Sciatic nerve (tissue), 2 donors: ENCODE results near the gene PROKR1. TPM values are rescaled to one million over a fixed set of nuclear protein-coding genes. Genes with fewer than 3 reads are reported as not detected.

Experiments
- ATAC-seq: fragments of 200-7000 bp; cut with Tn5 transposase; one replicate; pipeline ENCODE4 v1.9.1; 2020; ENCODE audit warnings: mild to moderate bottlenecking, moderate library complexity
- DNase-seq: peaks from one replicate; pipeline ENCODE4 v3.0.0-alpha.2; 2020; ENCODE audit warnings: low spot score
- intact Hi-C: fragments of 100-400 bp; cut with DNase I; formaldehyde crosslinking; loops from one replicate; pipeline ENCODE4 v1.14.2; 2022
- total RNA-seq: library from RNA; stranded (reverse); fragmentation: NEBNext Ultra II Directional; extraction: Animal tissue kit (Norgen Biotek cat#: 25700); gene quantifications from one replicate; pipeline ENCODE4 v1.2.1, GENCODE V29; 2021
- donor health status: DM: no; HTN: no; CAD: no.
- donor health status: DM: no; HTN: no; CAD: no.

PROKR1 gene
- total RNA-seq, 1 donor from 2014 or later, result 0.18 TPM

DNA sequence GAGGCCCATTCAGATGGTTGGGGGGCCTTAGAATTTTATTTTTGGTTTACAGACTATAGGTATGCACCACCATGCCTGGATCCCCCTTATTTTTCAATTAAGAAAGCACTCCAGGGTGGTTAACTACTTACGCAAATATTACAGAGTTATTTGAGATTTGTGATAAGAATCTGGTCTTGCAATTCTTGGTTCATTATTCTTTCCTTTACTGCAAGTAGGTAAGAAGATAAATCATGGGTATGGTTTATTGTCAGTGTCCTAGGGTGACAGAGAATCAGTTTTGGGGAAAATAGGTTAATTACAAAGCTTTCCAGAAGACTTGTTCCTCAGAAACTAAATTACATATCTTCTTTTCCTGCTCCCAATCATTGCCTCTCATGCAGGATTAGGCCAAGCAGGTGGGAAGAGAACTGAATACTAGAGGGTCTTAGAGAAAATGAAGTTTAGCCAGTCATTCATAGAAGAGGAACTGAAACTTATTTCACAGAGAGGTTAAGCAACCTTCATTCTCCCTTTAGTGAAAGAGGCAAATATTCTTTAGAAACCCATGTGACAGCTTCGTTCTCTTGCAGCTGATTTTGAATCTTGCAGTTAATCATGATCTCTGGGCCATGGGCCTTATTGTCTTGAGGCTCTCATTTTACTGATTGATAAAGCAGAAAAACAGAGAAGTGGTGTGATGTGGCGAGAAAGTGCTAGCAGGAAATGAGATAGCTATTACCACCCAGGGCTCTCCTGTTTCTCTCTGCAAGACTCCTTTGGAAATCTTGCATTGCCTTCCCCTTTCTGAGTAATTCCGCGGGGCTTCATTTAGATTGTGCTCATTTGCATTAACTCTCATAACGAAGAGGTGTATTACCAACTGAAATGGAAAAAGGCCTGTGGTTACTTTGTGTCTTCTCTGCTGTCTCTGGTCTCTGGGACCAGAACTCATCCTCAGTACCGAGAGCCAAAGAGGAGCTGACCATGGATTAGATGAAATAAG, 46.5 kb downstream of the PROKR1 start:
- ATAC-seq (no peak), DNase-seq (no peak)
- intact Hi-C loops, result no loop called here

DNA sequence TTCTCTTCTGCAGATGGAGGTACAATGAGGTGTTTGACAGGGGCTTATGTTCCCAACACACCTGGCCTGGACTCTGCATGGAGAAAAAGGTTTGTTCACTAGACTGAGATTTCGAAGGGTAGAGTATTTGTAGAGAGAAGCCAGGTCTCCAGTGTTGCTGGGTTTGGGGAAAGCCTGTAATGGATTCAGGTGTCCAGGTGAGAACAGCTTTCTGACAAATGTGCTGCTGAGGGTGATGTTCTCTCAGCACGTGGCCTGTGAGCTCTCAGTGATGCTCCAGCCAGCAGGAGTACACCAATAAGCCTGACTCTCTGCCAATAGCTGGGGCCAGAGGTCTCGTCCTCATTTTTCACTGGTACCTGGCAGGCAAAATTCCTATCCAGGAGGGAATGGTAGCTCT, 47.5 kb downstream of the PROKR1 start:
- ATAC-seq (no peak), DNase-seq (no peak)
- intact Hi-C loops, result no loop called here

- ATAC-seq, result no peak
Observed at GRCh38 chr2:68692511-68692910, 49.1 kb downstream of the PROKR1 start.

DNA sequence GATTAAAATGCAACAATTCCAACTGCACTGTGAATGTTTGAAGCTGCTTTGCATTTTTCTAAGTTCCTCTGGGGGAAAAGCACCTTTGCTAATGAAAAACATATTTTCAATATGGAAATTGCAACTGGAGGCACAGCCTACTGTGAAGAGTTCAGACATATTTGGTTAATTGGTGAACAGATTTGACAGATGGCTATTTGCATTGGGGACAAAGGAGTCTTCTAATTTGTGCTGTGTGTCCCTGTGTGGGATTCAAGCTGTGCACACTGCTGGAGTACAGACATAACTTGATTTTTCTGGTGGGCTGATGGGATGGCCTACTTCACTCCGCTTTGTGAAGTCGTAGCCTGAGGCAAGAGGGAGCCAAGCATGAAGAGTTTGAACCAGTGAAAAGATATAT, 50.6 kb downstream of the PROKR1 start:
- ATAC-seq, result no peak
- no peak for DNase-seq
- intact Hi-C loops, result no loop called here

More at GRCh38 chr2:68692511-68692910, 49.1 kb downstream of the PROKR1 start:
- no peak for DNase-seq
- intact Hi-C loops, result no loop called here

DNA sequence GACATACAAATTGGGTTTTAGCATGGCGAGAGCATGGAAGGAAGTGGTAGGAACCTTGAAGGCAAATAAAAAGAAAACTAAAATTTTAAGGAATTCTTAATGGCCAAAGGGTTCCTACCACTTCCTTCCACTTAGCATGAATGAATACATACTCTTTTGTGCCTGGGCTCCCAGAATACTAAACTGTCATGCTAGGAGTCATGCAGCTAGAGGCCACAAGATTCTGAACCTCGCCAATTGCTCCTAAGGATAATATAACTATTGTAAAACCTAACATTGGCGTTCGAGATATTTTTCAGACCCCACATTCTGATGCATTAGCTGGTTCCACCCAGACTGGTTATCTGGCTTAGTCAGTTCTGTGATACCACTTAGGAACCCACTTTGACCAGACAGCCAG, 52.6 kb downstream of the PROKR1 start:
- DNase-seq (no peak), ATAC-seq (no peak)
- intact Hi-C loops, result no loop called here

GRCh38 chr2:68696554-68696953, 53.2 kb downstream of the PROKR1 start:
- ATAC-seq, result no peak
- no peak for DNase-seq

DNA sequence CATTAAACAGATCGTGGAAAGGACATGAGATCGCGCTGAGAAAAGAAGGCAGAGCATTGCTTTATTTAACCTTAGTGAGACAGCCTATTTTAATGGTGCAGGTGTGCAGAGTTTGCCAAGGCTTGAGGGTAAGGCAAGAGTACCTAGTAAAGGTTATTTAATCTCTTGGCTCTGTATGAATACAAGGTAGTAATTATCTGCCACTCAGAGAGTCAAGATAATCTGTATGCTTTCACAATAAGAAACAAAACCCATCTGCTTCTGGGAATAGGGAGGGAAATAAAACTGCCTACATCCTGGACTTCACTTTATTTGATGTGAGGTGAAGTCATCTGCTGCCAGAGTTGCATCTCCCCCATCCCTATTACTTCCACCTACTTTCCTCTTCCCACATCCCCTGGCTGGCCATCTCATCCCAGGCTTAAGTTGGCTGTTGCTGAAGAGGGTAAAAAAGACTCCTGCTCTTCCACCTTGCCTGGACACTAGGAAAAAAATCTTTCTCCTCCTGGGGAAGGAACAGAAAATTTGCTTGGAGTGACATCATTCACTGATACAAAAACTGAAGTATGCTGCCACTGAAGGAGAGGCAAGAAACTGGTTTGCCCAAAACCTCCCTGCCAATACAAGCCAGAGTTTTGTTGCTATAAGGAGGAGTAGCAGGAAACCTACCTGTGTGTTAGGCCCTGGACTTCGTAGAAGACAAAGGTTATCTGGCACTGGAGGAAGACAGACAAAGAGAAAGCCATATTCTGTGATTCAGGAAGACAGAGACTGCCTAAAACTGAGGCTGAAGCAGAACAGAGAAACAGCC, 55.4 kb downstream of the PROKR1 start:
- DNase-seq (no peak), ATAC-seq (no peak)
- intact Hi-C loops, result no loop called here

More at GRCh38 chr2:68696554-68696953, 53.2 kb downstream of the PROKR1 start:
- intact Hi-C loops, result no loop called here

DNA sequence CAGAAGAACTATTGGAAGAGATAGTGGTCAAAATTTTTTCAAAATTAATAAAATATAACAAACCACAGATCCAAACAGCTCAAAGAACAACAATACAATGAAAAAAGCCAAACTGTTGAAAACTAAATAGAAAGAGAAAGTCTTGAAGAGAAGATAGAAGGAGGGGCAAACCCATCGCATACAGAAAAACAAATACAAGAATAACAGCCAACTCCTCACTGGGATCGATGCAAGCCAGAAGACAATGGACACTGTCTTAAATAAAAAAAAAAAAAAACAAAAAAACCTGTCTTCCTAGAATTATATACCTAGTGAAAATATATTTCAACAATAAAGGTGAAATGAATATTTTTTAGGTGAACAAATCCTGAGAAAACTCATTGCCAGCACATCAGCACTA, 57.2 kb downstream of the PROKR1 start:
- DNase-seq (no peak), ATAC-seq (no peak)
- intact Hi-C loops, result no loop called here

DNA sequence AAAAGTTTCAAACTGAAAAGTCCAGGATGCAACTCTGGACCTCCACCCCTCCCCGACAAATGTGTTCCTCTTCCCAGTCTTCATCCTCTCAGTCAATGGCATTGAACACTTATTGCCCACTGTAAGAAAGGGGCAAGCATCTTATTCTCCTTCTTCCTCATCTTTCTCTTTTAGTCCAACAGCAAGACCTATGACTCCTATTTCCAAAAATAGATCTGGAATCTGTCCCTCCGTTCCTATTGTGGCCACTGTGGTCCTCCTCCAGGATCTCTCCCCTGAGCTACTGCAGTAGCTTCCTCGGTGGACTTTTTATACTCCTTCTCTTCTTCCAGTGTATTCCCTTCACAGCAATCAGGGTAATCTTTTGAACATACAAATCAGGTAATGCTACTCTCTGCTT, 63.3 kb downstream of the PROKR1 start:
- no peak for DNase-seq
- intact Hi-C loops, result no loop called here
- no peak for ATAC-seq

Other genes starting within 250 kb of the PROKR1 start
- gene FBXO48, start 176.3 kb upstream of the PROKR1 start, total RNA-seq, result 2.1 TPM
- 14.4 TPM for gene APLF, start 176.0 kb upstream of the PROKR1 start, total RNA-seq
- gene ARHGAP25, start 91.2 kb downstream of the PROKR1 start, total RNA-seq, result 21.6 TPM
- gene BMP10, start 227.8 kb downstream of the PROKR1 start, total RNA-seq, result not detected